Measurements from ENCODE around the gene CENPW. TPM values are rescaled to one million over a fixed set of nuclear protein-coding genes. Genes with fewer than 3 reads are reported as not detected.

The CENPW gene
- total RNA-seq, 4 donors from 2014 or later, result 1.9 to 3.8 TPM; not detected in 2

DNA sequence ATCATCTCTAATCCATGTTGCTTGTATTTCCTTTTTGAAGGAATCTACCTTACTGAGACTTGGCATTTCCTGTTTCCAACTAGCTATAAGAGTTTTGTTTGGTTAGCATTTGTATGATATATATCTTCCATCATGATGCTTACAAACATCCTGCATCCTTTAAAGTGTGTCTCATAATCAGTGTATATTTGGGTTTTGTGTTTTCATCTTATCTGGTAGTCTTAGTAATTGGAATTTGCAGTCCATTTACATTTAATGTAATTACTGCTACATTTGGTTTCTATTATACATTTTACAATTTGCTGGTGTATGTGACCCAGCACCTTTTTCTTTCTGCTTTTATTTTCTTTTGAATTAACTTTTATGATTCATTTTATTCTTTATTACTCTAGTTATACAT, 12.6 kb downstream of the CENPW start:
- DNase-seq, result no peak
- no peak for TF ChIP-seq POLR2A (IDR thresholded peaks at IDR 0.05)
- TF ChIP-seq, protein P1, sequence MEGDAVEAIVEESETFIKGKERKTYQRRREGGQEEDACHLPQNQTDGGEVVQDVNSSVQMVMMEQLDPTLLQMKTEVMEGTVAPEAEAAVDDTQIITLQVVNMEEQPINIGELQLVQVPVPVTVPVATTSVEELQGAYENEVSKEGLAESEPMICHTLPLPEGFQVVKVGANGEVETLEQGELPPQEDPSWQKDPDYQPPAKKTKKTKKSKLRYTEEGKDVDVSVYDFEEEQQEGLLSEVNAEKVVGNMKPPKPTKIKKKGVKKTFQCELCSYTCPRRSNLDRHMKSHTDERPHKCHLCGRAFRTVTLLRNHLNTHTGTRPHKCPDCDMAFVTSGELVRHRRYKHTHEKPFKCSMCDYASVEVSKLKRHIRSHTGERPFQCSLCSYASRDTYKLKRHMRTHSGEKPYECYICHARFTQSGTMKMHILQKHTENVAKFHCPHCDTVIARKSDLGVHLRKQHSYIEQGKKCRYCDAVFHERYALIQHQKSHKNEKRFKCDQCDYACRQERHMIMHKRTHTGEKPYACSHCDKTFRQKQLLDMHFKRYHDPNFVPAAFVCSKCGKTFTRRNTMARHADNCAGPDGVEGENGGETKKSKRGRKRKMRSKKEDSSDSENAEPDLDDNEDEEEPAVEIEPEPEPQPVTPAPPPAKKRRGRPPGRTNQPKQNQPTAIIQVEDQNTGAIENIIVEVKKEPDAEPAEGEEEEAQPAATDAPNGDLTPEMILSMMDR (IDR thresholded peaks at IDR 0.05), result no peak
- H3K9me3 ChIP-seq, result no peaks in the 10 kb centered on the region
- no peaks in the 10 kb centered on the region for H3K27me3 ChIP-seq
- H3K36me3 ChIP-seq, result no peaks in the 10 kb centered on the region
- H3K4me3 ChIP-seq (replicated peaks in 1 of 3), result no peak overlapping the region
- H3K27ac ChIP-seq, result no peak overlapping the region
- intact Hi-C loops (cut with DNase I), result no loop called here
- no peaks in the 10 kb centered on the region for H3K4me1 ChIP-seq

DNA sequence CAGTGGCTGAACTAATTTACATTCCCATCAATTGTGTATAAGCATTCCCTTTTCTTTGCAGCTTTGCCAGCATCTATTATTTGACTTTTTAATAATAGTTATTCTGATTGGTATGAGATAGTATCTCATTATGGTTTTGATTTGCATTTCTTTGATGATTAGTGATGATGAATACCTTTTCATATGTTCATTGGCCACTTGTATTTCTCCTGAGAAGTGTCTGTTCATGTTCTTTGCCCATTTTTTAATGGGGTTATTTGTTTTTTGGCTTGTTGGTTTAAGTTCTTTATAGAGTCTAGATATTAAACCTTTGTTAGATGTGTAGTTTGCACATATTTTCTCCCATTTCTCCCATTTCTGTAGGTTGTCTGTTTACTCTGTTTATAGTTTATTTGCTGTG, 16.6 kb downstream of the CENPW start:
- no peaks in the 10 kb centered on the region for H3K27me3 ChIP-seq
- H3K4me3 ChIP-seq (replicated peaks in 1 of 3), result no peak overlapping the region
- H3K36me3 ChIP-seq, result no peaks in the 10 kb centered on the region
- TF ChIP-seq, protein P1 (IDR thresholded peaks at IDR 0.05), result no peak
- TF ChIP-seq POLR2A (IDR thresholded peaks at IDR 0.05), result no peak
- DNase-seq, result no peak
- intact Hi-C loops (cut with DNase I), result no loop called here
- no peaks in the 10 kb centered on the region for H3K9me3 ChIP-seq
- H3K27ac ChIP-seq, result no peak overlapping the region
- no peaks in the 10 kb centered on the region for H3K4me1 ChIP-seq

DNA sequence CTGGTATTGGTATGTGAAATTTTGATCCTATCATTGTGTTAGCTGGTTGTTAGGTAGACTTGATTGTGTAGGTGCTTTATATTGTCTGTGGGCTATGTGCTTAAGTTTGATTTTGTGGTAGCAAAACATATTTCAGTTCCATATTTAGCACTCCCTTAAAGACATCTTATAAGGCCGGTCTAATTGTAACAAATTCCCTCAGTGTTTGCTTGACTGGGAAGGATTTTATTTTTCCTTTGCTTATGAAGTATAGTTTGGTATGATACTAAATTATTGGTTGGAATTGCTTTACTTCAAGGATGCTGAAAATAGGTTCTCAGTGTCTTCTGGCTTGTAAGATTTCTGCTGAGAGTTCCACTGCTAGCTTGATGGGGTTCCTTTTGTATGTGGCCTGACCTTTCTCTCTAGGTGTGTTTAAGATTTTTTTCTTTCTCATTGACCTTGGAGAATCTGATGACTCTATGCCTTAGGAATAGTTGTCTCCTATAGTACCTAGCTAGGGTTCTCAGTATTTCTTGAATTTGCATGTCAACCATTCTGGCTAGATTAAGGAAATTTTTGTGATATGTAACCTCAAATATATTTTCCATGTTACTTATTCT, 20.1 kb downstream of the CENPW start:
- no peaks in the 10 kb centered on the region for H3K27me3 ChIP-seq
- no peak for TF ChIP-seq POLR2A (IDR thresholded peaks at IDR 0.05)
- TF ChIP-seq, protein P1 (IDR thresholded peaks at IDR 0.05), result no peak
- intact Hi-C loops (cut with DNase I), result no loop called here
- no peak for DNase-seq
- H3K27ac ChIP-seq, result no peak overlapping the region
- 100% methylated on average over 1 of the region's 1 CpG for WGBS, 2 donors
- H3K36me3 ChIP-seq, result no peaks in the 10 kb centered on the region
- no peak overlapping the region for H3K4me3 ChIP-seq (replicated peaks in 1 of 3)
- H3K4me1 ChIP-seq, result no peaks in the 10 kb centered on the region
- no peaks in the 10 kb centered on the region for H3K9me3 ChIP-seq

DNA sequence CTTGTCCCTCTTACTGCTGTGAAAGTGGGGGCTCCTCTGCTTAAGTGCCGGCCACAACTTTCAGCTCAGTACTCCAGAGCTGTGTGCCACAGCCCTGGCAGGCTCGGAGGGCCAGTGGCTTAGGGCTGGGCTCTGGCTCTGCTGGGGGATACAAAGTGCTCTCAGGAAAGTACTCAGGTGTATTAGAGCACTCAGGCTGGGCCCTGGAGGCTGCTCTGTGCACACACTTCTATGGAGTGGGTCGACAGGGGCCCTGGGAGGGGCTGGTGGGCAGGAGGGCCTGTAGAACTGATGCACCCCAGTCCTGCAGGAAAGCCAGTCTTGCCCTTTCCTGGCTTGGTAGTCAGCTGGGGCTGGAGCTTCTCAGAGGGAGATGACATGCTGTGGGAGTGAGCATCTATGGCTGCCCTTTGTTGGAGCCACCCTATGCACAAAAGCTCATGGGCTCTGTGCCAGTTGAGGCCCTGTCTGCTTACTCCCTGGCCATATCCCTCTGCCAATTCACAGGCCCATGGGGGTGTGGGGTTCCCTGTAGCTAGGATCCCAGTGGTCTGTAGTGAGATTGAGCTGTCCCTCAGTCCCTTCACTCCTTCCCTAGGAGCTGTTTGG, 22.0 kb downstream of the CENPW start:
- 43 to 60% methylated on average over 3 of the region's 3 CpGs for WGBS, 2 donors
- TF ChIP-seq, protein P1 (IDR thresholded peaks at IDR 0.05), result no peak
- TF ChIP-seq POLR2A (IDR thresholded peaks at IDR 0.05), result no peak
- intact Hi-C loops (cut with DNase I), result no loop called here
- Histone ChIP-seq H3K27ac (no peak overlapping the region), H3K4me3 (replicated peaks in 1 of 3) (no peak overlapping the region), H3K4me1 (no peaks in the 10 kb centered on the region), H3K27me3 (no peaks in the 10 kb centered on the region), H3K9me3 (no peaks in the 10 kb centered on the region), H3K36me3 (no peaks in the 10 kb centered on the region)
- no peak for DNase-seq

DNA sequence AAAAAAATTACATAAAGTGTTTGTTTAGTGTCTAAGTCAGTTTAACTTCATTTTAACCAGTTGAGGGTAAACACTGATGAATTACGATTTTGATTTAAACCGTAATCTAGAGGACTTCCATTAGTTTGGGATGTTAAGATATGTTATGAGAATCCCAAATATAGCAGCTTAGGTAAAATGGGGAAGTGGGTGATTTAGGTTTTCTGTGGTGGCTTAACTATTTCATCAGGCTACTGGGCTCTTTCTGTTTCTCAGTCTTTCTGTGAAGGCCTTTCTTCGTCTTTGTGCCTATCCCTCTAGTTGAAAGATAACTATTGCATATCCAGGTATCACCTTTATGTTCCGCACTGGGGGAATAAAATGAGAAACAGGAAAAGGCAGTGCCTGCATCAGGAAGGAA, 27.9 kb downstream of the CENPW start:
- Histone ChIP-seq H3K36me3 (no peaks in the 10 kb centered on the region), H3K27ac (no peak overlapping the region), H3K4me1 (no peaks in the 10 kb centered on the region), H3K9me3 (no peaks in the 10 kb centered on the region), H3K27me3 (no peaks in the 10 kb centered on the region), H3K4me3 (replicated peaks in 1 of 3) (no peak overlapping the region)
- DNase-seq, result no peak
- intact Hi-C loops (cut with DNase I), result no loop called here
- 94 to 96% methylated on average over 4 of the region's 4 CpGs for WGBS, 2 donors
- TF ChIP-seq POLR2A (IDR thresholded peaks at IDR 0.05), result no peak
